ENCODE results near the gene CEP72. TPM values are rescaled to one million over a fixed set of nuclear protein-coding genes. Genes with fewer than 3 reads are reported as not detected.

The CEP72 gene
- total RNA-seq, 1 donor from 2014 or later = 0.32 TPM

DNA sequence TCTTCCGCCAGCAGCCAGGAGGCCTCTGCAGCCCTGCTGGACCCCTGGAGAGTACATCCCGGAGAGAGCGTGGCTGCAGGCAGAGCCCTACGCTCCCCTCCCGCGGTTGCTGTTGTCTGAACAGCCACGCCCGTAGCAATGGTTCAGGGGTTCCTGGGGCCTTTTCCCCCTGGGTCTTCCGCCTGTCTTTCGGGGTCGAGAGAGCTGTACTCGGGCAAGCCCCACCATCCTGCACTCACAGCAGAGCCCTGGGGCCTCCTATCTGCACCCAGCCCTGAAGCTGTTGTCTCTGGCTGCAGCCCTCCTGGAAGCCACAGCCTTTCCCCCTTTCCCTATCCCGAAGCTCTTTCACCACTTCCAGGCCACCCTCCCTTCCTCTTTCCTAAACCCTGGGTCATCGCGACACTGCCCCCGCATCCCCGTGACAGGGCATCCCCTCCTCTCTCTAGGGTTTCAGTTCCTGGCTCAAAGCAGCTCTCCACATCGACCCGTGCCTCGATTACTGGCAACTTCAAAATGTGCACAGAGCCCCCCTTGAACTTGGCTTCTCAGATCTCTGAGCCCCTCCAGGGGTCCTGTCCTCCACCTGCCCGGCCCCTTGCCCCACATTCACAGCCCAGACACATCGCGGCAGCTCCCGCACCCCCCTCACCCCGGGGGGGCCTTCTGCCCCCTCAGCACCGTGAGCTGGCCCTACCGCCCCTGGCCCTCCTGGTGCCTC is 43.9 kb upstream of the CEP72 start:
- no peak for DNase-seq (ENCODE audit: low spot score in 2 of 2)
- Histone ChIP-seq H3K36me3 (no peaks in the 10 kb centered on the region), H3K27me3 (no peaks in the 10 kb centered on the region), H3K4me1 (no peaks in the 10 kb centered on the region), H3K27ac (no peak overlapping the region), H3K4me3 (no peak overlapping the region), H3K9me3 (no peaks in the 10 kb centered on the region)
- intact Hi-C loops (cut with DNase I) = no loop called here
- TF ChIP-seq, protein P1, sequence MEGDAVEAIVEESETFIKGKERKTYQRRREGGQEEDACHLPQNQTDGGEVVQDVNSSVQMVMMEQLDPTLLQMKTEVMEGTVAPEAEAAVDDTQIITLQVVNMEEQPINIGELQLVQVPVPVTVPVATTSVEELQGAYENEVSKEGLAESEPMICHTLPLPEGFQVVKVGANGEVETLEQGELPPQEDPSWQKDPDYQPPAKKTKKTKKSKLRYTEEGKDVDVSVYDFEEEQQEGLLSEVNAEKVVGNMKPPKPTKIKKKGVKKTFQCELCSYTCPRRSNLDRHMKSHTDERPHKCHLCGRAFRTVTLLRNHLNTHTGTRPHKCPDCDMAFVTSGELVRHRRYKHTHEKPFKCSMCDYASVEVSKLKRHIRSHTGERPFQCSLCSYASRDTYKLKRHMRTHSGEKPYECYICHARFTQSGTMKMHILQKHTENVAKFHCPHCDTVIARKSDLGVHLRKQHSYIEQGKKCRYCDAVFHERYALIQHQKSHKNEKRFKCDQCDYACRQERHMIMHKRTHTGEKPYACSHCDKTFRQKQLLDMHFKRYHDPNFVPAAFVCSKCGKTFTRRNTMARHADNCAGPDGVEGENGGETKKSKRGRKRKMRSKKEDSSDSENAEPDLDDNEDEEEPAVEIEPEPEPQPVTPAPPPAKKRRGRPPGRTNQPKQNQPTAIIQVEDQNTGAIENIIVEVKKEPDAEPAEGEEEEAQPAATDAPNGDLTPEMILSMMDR (IDR thresholded peaks at IDR 0.05) = no peak

DNA sequence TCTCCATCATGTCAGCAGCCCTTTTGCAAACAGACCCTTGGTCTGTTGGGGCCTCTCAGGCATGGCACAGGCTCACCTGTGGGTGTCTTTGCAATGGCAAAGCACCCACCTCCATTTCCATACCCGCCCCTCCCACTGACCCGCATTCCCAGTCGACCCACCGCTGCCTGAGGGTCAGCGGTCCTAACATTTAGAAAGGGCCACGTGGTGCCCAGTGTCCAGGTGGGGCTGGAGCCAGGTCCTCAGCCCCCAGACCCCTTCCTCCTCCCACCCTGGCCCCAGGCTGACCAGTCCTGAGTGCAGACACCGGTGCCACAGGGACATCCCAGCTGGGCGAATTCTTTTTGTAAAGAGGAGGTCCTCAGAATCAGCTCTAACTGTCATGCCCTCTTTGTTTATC is 43.3 kb upstream of the CEP72 start:
- peak in 1 of 2 donors; percentile 21 for DNase-seq (ENCODE audit: low spot score in 2 of 2)
- intact Hi-C loops (cut with DNase I) = no loop called here

DNA sequence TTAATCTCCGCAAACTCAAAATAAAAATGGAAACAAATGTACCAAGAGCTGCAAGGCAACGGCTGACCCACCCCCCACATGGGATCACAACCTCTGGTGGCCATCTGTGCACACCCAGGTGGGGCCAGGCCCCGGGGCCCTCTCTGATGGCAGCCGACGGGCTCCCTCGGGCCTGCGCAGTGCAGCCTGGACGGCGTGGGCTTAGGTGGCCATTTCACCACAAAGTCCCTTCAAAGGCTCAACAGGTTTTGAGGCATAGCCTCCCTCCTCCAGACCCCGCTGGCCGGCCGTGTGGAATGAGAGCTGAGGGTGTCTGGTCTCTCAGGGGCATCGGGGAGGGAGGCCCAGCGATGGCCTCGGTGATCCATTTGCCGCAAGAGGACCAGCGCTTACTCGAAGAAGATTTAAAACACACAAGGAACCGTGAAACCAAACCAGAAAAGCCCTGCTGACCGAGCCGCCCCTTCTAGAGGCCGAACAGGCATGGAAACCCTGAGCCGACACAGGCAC is 42.7 kb upstream of the CEP72 start:
- H3K9me3 ChIP-seq = no peaks in the 10 kb centered on the region
- H3K27me3 ChIP-seq = no peaks in the 10 kb centered on the region
- DNase-seq (ENCODE audit: low spot score in 2 of 2) = no peak

More for the DNA sequence above, 43.3 kb upstream of the CEP72 start:
- Histone ChIP-seq H3K27me3 (no peaks in the 10 kb centered on the region), H3K36me3 (no peaks in the 10 kb centered on the region), H3K4me3 (no peak overlapping the region), H3K27ac (no peak overlapping the region), H3K4me1 (no peaks in the 10 kb centered on the region), H3K9me3 (no peaks in the 10 kb centered on the region)
- TF ChIP-seq, protein P1 (IDR thresholded peaks at IDR 0.05) = no peak

DNA sequence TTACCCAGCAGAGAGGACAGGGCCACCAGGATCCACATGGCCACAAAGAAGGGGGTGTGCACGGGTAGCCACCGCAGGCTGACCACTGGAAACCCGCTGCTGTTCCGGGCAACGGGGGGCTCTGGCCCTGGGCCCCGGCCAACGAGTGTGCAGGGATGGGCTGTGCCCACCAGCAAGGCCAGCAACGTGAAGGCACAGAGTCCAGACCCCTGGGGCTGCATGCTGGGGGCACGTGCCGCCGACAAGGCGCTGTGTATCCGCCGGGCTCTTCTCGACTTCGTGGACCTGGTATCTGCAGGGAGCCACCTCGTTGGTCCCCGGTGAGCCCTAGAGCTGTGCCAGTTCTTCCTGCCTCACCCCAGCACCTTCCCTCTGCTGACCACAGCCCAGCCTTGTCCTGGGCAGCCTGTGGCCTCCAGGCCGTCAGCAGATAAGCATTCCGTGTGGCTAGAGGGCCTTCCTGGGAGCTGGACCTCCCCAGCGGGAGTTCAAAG is 42.2 kb upstream of the CEP72 start:
- intact Hi-C loops (cut with DNase I) = no loop called here
- Histone ChIP-seq H3K27me3 (no peaks in the 10 kb centered on the region), H3K9me3 (no peaks in the 10 kb centered on the region), H3K4me3 (no peak overlapping the region), H3K27ac (no peak overlapping the region), H3K36me3 (no peaks in the 10 kb centered on the region), H3K4me1 (no peaks in the 10 kb centered on the region)
- TF ChIP-seq, protein P1 (IDR thresholded peaks at IDR 0.05) = no peak
- peak in 1 of 2 donors; percentile 51 for DNase-seq (ENCODE audit: low spot score in 2 of 2)

More for the DNA sequence above, 42.7 kb upstream of the CEP72 start:
- H3K27ac ChIP-seq = no peak overlapping the region
- H3K4me3 ChIP-seq = no peak overlapping the region
- no peaks in the 10 kb centered on the region for H3K36me3 ChIP-seq
- TF ChIP-seq, protein P1 (IDR thresholded peaks at IDR 0.05) = no peak
- no peaks in the 10 kb centered on the region for H3K4me1 ChIP-seq
- intact Hi-C loops (cut with DNase I) = no loop called here

DNA sequence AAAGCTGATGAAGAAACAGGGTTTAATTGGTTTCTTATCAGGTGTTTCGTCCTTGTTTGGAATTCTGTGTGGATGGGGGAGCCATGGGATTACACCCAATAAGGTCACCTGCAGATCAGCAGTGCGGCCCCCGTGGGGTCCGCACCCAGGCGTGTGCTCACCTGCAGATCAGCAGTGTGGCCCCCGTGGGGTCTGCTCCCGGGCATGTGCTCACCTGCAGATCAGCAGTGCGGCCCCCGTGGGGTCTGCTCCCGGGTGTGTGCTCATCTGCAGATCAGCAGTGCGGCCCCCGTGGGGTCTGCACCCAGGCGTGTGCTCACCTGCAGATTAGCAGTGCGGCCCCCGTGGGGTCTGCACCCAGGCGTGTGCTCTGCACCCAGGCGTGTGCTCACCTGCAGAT is 41.7 kb upstream of the CEP72 start:
- Histone ChIP-seq H3K4me1 (no peaks in the 10 kb centered on the region), H3K36me3 (no peaks in the 10 kb centered on the region), H3K4me3 (no peak overlapping the region), H3K27ac (no peak overlapping the region), H3K27me3 (no peaks in the 10 kb centered on the region), H3K9me3 (no peaks in the 10 kb centered on the region)
- DNase-seq (ENCODE audit: low spot score in 2 of 2) = no peak
- TF ChIP-seq, protein P1 (IDR thresholded peaks at IDR 0.05) = no peak
- intact Hi-C loops (cut with DNase I) = no loop called here

All from ascending aorta (tissue), 2 donors.